Measurements from ENCODE around the gene VKORC1.
"Not testable (repeated sequence)": the region's sequence is repeated elsewhere in the genome, so short reads cannot be mapped to it uniquely, and the experiment has no call there.

Gene VKORC1

DNA sequence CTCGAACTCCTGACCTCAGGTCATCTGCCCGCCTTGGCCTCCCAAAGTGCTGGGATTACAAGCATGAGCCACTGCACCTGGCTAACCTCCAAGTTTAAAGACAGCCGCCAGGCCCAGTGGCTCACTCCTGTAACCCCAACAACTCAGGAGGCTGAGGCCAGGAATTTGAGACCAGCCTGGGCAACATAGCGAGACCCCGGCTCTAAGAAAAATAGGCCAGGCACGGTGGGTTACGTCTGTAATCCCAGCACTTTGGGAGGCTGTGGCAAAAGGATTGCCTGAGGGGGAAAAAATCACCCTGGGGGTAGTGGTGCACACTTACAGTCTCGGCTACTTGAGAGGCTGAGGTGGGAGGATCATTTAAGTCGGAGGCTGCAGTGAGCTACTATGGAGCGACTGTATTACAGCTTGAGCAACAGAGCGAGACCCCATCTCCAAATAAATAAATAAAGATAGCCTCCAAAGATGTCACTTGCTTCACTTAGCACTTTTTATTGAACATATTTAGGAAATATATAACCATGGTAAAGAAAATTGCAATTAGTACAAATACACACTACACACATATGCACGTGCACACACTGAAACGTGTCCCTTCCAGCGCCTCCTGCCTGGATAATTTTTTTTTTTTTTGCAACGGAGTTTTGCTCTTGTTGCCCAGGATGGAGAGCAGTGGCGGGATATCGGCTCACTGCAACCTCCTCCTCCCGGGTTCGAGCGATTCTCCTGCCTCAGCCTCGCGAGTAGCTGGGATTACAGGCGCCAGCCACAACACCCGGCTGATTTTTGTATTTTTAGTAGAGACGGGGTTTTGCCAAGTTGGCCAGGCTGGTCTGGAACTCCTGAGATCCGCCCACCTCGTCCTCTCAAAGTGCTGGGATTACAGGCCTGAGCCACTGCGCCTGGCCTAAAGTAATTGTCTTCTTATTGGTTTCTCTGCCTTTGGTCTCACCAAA, 12.2 kb upstream of the VKORC1 start:
- DNase-seq (ENCODE audit: extremely low read depth, low read depth) = no peak
- H3K4me3 ChIP-seq (replicated peaks; ENCODE audit: low read depth, low read length) = no peak overlapping the region
- TF ChIP-seq, protein P1, sequence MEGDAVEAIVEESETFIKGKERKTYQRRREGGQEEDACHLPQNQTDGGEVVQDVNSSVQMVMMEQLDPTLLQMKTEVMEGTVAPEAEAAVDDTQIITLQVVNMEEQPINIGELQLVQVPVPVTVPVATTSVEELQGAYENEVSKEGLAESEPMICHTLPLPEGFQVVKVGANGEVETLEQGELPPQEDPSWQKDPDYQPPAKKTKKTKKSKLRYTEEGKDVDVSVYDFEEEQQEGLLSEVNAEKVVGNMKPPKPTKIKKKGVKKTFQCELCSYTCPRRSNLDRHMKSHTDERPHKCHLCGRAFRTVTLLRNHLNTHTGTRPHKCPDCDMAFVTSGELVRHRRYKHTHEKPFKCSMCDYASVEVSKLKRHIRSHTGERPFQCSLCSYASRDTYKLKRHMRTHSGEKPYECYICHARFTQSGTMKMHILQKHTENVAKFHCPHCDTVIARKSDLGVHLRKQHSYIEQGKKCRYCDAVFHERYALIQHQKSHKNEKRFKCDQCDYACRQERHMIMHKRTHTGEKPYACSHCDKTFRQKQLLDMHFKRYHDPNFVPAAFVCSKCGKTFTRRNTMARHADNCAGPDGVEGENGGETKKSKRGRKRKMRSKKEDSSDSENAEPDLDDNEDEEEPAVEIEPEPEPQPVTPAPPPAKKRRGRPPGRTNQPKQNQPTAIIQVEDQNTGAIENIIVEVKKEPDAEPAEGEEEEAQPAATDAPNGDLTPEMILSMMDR (IDR thresholded peaks at IDR 0.05; ENCODE audit: low read depth, low read length, missing control alignments) = no peak

DNA sequence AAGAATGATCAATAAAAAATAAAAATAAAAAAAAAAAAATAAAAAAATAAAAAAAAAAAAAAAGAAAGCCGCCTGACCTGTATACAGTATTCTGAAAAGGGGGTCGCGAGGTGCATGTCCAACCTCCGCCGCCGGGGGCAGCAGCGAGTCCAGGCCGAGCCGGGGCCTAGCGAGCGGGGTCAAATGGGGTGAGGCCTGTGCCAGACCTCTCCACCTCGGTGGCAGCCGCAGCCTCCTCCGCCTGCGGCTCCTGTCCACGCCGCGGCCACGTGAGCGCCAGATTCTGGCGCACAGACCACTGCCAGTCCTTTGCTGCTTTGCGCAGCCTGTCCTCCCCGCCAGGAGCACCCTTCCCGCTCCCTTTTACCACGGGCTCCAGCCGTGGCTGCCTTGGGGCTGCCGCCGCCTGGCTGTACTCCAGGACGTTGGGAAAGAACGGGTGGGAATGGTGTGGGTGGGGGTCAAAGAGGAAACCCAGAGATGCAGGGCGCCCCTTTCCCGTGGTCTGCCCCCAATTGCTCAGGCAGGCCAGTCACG, 11.1 kb upstream of the VKORC1 start:
- no peak overlapping the region for H3K4me3 ChIP-seq (replicated peaks; ENCODE audit: low read depth, low read length)
- TF ChIP-seq, protein P1 (IDR thresholded peaks at IDR 0.05; ENCODE audit: low read depth, low read length, missing control alignments) = peak; percentile 77
- DNase-seq (ENCODE audit: extremely low read depth, low read depth) = peak; percentile 32

DNA sequence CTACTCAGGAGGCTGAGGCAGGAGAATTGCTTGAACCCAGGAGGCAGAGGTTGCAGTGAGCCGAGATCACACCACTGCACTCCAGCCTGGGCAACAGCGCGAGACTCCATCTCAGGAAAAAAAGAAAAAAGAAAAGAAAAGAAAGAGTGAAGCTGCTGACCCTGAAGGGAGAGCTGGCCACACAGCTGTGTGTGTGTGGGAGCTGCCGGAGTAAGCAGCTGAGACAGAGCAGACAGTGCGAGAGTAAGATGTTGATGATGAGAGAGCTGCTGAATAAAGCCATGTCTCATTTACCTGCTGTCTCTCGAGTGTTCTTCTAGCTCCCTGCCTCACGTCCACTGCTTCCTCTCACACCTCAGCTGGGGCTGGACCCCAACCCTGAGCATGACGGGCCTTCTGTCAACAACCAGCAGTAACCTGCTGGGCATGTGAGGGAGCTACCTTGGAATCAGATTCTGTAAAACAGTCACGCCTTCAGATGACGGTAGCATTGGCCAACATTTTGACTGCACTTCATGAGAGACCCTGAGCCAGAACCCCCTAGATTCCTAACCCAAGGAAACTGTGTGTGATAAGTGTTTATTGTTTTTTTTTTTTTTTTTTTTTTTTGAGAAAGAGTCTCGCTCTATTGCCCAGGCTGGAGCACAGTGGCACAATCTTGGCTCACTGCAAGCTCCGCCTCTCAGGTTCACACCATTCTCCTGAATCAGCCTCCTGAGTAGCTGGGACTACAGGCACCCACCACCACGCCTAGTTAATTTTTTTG, 6.5 kb upstream of the VKORC1 start:
- not testable (repeated sequence) for H3K4me3 ChIP-seq (replicated peaks; ENCODE audit: low read depth, low read length)

DNA sequence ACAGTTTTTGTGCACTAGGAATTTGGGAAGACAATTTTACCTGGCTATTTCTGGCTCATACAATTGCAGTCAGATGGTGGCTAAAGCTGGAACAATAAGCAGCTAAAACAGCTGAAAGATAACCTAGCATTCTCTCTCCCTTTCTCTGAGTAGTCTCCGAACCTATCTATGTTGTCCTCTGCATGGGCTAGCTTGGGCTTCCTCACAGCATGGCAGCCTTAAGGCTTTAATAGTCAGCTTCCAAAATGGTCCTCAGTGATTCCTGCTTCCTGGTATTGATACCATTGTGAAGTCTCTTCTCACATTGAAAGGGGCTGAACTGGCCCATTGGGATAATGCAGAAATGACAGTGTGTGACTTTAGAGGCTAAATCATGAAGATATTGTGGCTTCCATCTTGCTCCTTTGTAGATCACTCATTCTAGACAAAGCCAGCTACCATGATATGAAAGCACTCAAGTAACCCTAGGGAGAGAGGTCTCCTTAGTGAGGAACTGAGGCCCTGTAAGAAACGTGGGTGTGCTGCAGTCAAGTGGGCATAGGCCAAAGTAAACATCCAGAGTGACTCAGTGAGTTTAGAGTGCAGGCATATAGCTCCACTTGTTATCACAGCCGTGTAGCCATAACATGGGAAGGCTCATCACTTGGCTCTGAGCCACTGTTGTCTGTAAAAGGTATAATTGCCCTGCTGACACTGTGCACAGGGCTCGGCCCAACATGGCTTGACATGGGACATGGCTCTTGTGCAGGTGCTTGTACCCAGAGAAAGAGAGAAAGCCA, 5.5 kb upstream of the VKORC1 start:
- DNase-seq (ENCODE audit: extremely low read depth, low read depth) = no peak
- H3K4me3 ChIP-seq (replicated peaks; ENCODE audit: low read depth, low read length) = no peak overlapping the region
- TF ChIP-seq, protein P1 (IDR thresholded peaks at IDR 0.05; ENCODE audit: low read depth, low read length, missing control alignments) = no peak

More for the DNA sequence above, 6.5 kb upstream of the VKORC1 start:
- DNase-seq (ENCODE audit: extremely low read depth, low read depth) = not testable (repeated sequence)

DNA sequence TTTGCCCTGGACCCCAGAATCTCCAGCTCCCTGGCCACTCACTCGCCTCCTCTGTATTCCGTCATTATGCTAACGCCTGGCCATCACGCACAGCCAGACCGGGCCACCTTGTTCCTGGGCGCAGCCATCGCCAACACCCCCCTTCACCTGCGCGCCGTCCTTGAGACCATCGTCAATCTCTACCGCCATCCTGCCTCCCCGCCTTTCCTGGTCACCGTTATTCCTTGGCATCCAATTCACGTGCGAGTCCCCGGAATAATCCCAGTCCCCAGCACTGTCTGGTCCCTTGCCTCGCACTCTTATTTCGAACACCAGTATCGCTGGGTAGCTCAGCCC, 541 bp downstream of the VKORC1 start:
- TF ChIP-seq, protein P1 (IDR thresholded peaks at IDR 0.05; ENCODE audit: low read depth, low read length, missing control alignments) = no peak
- H3K4me3 ChIP-seq (replicated peaks; ENCODE audit: low read depth, low read length) = peak overlapping the region; percentile 95
- no peak for DNase-seq (ENCODE audit: extremely low read depth, low read depth)

DNA sequence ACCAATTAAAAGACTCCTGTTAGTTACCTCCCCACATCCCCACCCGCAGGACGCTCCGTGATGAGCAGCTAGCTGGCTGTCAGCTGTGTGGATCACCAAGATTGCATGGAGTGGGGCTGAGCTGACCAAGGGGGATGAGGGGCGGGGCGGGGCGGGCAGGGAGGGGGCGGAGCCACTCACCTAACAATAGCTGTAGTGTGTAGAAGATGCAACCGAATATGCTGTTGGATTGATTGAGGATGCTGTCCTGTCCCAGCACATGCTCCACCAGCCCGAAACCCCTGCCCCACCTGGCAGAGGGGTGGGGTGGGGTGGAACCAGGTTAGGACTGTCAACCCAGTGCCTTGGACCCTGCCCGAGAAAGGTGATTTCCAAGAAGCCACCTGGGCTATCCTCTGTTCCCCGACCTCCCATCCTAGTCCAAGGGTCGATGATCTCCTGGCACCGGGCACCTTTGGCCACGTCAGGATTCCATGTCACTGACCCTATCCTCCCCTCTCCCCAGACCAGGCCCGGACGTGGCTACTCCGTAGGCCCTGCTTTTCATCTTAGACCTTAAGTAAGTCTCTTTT, 1.4 kb downstream of the VKORC1 start:
- DNase-seq (ENCODE audit: extremely low read depth, low read depth) = no peak
- TF ChIP-seq, protein P1 (IDR thresholded peaks at IDR 0.05; ENCODE audit: low read depth, low read length, missing control alignments) = no peak
- peak overlapping the region; percentile 95 for H3K4me3 ChIP-seq (replicated peaks; ENCODE audit: low read depth, low read length)
